ENCODE data around the gene SORCS3.

Gene SORCS3

DNA sequence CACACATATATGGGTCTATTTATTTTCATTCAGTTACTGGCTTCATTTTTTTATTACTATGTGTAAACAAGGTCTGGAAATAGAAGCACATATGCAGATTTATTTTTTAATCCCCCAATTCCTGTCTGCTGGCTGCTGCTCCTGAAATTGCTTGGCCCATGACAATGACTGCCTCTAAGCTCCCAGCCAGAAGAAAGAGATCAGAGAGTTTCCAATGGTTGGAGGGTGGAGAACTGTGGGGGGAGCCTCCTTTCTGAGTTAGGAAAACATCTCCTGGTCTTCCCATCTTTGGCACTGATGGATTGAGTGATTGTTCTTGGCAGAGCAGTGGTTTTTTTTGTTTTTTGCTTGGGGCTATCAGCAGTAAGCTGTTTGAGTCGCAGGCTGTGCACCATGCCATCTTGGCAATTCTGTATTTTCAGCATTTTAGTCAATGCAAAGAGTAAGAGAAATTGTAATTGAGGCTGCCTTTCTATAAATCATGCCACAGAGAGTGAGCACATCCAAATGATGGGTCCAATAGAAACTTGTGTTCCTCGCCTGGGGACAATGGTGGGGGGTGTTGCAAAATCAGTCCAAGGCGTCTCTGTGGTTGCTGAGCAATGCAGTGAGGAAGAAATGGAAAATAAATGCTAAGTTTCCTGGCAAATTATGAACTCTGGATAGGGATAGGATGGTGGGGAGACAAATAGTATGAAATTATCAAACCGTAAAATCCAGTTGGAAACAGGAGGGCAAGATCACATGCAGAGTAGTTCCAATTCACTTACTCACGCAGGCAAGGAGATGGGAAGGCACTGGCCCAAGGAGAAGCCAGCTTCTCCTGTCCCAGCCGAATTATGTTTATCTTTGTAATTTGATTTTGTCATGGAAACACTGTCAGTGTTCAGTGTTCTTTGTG, 382.4 kb downstream of the SORCS3 start:
- DNase-seq (ENCODE audit: low read depth): no peak

DNA sequence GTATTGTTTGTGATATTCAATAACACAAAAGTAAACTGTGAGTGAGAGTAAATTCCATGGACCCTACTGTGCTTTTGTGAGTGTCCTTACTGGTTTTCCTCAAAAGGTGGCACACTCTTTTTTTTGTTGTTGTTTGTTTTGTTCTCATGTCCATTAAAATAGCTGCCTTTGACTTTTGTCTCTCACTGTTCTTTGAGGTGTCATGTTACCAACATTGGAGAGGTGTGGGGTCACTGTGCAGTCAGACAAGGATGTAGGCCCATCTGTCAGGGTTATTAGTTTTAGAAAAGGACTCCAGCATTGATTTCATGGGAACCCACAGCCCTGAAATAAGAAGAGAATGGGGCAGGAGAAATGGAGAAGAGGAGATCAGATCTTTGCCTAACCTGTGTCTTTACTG, 383.1 kb downstream of the SORCS3 start:
- DNase-seq (ENCODE audit: low read depth): no peak

DNA sequence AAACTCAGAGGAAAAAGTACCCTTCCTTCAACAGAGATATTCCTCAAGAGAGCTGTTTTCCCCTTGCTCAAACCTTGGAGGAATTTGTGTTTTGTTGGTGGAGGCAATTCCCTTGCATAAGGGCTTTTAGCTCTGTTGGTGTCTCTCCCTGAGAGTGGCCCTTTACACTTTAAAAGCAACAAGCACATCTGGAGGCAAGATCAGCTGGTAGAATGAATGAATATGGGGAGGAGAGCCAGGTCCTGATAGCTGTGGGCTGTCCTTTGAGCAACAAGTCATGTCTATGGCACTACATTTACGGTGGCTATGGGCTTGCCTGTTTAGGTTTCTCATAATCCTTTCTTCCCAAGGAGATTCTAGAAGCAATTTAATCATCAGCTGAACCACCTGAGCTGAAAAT, 384.0 kb downstream of the SORCS3 start:
- no peak for DNase-seq (ENCODE audit: low read depth)

DNA sequence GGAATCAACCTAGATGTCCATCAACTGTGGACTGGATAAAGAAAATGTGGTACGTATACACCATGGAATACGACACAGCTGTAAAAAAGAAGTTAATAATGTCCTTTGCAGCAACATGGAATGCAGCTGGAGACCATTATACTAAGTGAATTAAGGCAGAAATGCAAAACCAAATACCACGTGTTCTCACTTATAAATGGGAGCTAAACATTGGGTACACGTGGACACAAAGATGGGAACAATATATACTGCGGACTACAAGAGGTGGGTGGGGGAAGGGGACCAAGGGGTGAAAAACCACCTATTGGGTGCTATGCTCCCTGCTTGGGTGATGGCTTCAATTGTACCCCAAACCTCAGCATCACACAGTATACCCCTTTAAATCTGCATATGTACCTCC, 385.5 kb downstream of the SORCS3 start:
- no peak for DNase-seq (ENCODE audit: low read depth)

DNA sequence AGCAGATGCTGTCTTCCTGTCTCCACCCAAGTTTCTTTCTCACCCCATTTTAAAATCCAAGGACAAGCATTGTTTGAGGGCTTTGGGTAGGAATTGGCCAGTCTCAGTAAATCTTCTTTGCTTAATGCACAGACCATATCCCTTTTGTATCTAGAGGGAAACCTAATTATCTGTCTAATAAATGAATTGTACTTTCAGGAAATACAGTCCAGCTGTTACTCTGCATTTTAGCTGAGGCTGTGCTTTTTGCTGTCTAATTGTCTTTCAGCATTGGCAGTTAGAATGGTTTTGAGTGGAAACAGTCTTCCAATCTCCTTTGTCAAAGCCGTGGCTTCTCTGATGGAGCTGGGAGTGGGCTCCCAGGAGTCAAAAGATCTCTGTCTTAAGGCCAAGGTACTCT, 388.2 kb downstream of the SORCS3 start:
- no peak for DNase-seq (ENCODE audit: low read depth)

DNA sequence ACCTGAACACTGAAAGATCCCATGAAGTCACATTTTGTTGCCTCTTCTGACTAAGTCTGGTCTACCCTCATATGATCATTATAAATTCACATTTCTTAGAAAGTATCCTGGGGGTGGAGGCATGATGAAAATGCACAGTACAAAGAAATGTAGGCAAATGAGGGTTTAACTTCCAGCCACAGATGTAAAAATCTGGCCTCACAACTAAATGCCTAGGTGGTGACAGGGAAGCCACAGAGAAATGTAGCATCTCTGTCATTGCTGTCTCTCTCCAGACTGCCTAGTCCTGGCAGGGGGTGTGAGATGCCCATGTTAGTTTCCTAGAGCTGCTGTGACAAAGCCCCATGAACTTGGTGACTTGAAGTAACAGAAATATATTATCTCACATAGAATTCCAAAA, 395.9 kb downstream of the SORCS3 start:
- no peak for DNase-seq (ENCODE audit: low read depth)

DNA sequence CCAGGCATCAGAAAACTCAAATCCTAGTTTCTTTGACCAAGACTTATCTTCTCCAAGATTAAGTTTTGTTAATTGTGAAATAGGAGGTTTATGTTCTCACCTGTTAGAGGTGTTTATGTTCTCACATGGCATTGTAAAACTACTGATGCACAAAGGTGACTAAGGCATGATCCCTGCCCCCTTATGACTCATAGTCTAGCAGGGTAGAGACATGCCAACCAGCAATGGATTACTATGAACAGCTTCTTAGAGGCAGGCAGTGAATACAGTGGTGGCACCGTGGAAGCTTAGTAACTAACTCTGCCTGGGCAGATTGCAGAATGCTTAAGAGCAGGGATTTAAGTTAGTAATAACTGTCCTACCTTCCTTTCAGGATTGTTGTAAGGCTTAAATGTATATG, 400.9 kb downstream of the SORCS3 start:
- no peak for DNase-seq (ENCODE audit: low read depth)

DNA sequence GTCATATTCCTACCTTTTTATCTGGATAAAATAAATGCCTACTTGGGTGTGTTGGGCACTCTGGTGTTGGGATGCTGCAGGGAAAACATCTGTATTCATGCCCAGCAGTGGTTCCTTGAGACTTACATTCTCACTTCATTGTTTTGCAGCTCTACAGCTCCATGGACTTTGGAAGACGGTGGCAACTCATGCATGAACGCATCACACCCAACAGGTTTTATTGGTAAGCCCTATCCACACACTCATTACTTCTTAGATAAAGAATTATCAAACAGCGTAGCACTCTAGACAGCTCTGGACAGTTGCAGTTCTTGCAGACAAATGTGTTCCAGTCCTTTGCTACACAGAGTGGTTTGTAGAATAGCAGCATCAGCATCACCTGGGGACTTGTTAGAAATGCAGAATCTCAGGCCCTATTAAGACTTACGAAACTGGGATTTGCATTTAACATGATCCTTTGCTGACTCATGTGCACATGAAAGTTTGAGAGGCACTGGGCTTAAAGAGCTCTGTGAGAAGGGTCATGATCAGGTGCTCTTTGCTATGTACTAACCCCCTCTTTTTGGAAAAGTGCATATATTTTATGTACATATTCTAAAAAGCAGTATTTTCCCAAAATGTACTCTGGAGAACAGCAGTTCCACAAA, 401.9 kb downstream of the SORCS3 start:
- no peak for DNase-seq (ENCODE audit: low read depth)

DNA sequence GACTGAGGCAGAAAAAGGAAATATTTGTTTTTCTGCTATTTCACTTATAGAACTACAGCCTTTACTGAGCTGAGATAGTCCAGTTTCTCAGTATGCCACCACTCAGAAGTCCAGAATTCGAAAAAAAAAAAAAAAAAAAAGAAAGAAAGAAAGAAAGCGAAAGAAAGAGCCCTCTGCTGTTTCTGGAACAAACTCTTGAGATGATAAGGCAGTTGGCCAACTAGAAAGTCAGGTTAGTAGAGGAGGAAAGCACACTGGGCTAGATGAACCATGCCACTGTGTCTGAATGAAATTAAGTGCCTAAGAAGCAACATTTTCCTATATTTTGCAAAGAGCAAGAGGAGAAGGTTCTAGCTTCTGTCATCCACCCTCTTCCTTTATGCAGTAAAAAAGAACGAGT, 403.8 kb downstream of the SORCS3 start:
- DNase-seq (ENCODE audit: low read depth): no peak

DNA sequence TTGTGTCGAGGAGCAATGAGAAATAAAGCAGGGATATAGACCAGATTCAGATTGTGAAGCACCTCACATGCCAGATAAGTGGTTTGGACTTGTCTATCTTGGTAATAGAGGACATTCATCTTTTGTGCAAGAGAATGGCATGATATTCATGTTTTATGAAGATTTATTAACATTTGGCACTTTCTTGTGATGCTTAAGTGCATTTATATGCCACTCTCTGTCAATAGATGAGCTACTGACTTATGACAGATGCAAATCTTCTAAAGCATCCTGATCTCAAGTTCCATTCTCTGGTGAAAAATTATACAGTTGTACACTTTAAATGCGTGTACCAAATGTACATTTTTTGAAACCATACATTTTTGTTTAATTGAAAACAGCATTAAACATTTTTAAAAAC, 415.3 kb downstream of the SORCS3 start:
- DNase-seq (ENCODE audit: low read depth): no peak

DNA sequence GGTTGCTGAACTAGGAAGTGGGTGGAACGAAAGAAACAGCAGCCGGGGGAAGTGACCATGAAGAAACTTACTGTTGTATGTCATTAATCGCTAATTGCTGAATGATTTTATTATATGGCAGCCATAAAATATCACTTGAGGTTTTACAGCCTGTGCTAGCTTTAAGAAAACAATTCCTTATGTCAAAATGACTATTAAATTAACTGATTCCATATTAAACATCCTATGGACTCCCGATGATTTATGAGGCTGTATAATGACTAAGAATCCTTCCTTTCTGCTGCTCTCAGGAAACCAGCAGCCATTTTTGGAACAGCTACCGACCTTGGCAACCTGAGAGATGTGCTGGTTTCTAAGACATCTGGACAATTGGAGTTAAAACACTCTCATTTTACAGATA, 421.9 kb downstream of the SORCS3 start:
- no peak for DNase-seq (ENCODE audit: low read depth)

DNA sequence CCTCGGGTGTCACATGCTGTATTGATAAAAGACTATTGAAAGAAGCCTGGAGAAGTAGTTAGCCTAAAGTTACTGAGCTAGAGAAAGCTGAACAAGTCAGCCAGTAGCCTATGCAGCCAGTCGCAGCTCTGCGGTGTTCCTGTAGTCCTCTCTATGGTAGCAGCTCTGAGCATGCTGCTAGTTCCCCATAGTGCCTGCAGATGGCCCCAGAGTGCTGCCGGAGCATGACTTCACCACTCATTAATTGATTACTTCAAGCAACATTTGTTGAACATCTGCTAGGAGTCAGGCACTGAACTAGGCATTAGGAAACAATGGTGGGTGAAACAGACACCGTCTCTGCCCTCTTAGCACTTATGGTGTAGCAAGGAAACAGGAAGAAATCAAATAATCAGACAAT, 422.7 kb downstream of the SORCS3 start:
- no peak for DNase-seq (ENCODE audit: low read depth)

DNA sequence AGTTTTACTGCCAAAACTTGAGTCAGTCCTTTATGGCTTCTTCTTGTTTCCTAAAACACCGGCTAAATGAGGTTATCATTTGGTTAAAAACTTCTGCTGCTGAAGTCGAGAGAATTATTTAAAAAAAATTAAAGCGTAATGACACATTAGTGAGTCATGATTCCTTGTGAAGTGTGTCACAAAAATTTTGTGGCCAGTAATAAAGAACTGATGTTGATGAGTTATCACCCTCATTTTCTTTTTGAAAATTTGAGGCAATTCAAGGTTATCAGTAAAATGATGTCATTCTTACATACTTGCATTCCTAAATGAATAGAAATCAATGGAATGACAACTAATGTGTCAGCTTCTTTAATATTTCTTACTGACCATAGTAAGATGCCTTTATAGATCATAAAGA, 427.4 kb downstream of the SORCS3 start:
- DNase-seq (ENCODE audit: low read depth): no peak

DNA sequence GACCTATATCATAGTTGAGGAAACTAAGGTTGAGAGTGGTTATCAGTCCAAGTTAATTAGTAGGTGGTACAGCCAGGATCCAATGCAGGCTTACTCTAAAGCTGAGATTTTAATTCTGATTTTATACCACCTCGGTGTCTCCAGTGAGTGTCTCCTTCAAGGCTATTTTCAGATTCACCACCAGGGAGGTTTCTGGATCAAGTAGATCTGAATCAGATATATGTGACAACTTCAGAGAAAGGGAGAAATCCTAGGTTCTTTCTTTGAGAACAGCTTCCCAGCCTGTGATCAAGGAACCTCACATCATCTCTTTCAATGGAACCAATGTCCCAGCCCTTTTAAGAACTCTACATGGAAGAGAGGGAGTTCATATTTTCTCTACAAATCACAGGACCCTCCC, 429.2 kb downstream of the SORCS3 start:
- DNase-seq (ENCODE audit: low read depth): no peak

DNA sequence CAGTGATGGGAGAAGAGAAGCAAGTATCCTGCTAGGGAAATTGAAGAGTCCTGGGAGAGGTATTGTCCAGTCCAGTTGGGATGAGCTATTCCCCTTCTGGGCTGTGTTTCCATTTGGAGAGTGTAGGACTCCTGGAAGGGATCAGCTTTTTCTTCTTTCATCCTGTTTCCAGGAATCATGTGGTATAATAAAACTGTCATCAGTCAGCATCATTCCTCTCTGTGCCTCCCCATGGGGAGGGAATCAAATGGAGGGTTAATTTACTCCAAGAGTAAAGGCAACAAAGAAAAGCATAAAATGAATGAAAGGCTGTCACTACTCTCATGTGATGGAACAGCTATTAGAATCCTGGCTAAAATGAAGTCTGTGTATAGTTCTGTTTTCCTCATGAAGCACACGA, 429.9 kb downstream of the SORCS3 start:
- no peak for DNase-seq (ENCODE audit: low read depth)

DNA sequence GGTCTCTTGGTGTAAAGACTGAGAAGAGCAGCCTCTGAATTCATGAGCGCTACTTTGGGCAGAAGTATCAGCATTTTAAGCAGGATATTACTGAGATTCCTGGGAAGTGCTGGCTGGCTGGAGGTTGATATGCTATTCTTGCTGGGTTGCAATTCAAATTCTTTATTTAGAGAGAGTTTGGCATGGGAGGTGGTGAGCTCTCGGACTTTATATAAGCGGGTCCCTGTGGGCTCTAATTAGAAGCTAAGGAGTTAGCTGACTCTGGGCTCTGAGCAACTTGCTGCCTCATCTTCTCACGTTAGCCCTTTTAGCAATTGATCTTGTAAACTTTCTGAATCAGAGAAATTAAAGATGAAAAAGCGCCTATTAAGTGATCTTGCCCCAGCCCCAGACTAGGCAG, 430.9 kb downstream of the SORCS3 start:
- DNase-seq (ENCODE audit: low read depth): no peak

DNA sequence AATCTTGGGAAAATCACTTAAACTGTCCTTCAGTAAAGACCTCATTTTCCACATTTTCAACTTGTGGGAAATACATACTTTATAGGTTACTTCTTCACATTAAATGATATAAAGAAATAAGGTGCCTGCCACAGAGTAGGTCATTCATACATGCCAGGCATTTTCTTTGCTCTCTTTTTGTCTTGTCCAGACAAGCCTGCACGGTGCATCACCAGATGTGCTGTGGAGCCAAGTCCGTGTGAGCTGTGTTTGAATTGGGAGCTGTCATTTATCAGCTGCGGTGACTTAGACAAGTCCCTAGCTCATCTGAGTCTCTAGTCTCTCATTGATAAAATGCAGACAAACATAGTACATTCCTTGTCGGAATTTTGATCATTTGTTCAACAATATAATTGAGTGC, 432.9 kb downstream of the SORCS3 start:
- DNase-seq (ENCODE audit: low read depth): no peak

DNA sequence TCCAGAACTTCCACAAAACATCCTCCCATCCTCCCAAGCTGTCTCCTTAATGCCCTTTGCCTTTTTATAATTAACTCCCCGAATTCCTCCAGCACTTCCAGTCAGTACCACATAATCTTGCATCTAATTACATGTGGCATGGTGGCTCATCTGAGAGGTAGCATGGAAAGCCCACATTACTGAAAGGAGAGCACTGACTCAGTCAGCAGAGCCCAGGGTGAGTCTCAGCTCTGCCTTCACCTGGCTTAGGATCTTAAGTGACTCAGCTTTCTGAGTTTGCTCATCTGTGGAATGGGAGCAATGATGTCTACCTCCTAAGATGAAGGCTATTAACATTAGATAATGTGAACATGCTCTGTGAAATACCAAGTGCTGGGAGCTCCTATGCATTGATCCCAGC, 433.9 kb downstream of the SORCS3 start:
- DNase-seq (ENCODE audit: low read depth): no peak

DNA sequence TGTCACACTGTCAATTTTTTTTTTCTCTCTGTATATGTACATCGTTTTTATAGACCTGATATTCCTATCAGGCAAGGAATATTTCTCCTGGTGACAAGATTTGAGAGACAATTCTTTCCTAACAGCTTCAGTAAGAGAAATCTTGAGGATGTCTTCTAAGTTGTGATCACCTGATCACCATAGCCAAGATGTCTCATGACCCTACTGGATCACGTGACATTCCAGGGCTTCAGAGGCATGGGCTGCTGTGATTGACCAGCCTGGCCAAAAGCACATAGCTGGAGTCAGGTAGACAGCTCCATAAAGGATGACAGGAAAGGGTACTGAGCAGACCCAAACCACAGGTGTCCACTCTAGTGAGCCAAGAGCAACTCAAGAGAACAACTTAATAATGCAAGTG, 444.9 kb downstream of the SORCS3 start:
- no peak for DNase-seq (ENCODE audit: low read depth)

DNA sequence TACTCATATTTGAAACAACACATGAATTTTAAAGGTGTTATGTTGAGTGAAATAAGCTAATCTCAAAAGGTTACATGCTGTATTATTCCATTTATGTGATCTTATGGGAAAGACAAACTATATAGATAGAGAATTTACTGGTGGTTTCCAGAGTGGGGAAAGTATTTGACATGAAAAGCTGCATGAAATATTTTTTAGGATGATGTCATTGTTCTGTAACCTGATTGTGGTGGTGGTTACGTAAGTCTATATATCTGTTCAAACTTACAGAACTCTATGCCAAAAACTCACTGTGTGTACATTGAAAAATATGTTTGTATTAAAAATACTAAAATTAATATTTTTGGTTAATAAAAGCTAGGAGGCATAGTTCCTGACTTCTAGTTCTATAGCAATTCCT, 453.0 kb downstream of the SORCS3 start:
- DNase-seq (ENCODE audit: low read depth): no peak

DNA sequence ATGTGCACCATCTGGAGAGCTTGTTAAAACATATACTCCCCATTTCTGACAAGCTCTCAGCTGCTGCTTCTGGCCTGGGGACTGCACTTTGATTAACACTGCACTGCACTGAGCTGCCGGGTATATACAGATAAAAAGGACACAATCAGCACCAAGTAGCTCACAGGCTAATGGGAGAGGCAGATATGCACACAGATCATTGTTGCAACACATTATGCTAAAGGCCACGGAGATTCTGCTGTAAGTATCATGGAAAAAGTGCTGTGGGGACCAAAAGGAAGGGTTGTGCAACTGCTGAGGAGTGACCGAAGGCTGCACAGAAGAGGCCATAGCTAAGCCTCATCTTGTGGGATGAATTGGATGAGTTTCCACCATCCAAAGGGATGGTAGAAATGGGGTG, 455.2 kb downstream of the SORCS3 start:
- no peak for DNase-seq (ENCODE audit: low read depth)

DNA sequence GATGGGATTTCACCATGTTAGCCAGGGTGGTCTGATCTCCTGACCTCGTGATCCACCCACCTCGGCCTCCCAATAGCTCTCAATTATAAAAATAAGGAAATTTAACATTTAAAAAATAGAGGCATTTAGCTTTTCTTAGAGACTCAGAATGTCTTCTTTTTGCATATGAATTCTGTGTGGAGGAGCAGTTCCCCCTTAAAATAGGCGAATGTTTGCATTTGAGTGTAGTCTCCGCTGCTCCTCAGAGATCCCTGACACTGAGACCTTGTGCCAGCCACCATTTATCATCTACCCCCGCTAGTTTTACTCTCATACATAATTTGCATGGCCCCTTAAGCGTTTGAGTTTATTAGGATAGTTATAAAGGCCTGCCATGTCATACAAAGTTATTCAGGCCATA, 461.9 kb downstream of the SORCS3 start:
- no peak for DNase-seq (ENCODE audit: low read depth)

DNA sequence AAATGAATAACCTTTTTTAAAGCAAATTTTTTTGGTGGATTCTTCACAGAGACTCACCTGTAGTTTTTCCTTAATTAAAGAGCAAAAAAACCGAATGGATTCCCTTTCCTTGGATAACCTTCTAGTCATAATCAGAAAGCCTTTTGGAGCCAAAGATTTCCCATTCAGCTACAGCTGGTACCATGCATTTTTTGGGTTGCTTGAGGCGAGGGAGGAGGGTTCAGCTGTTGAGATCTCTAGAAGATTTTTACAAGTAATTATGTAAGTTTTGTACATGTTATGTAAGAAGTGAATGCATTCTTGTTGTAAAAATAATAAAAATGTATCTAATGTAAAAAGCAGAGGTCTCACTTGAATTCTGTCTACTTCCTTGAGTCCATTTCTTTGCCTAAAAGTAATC, 463.2 kb downstream of the SORCS3 start:
- DNase-seq (ENCODE audit: low read depth): no peak

DNA sequence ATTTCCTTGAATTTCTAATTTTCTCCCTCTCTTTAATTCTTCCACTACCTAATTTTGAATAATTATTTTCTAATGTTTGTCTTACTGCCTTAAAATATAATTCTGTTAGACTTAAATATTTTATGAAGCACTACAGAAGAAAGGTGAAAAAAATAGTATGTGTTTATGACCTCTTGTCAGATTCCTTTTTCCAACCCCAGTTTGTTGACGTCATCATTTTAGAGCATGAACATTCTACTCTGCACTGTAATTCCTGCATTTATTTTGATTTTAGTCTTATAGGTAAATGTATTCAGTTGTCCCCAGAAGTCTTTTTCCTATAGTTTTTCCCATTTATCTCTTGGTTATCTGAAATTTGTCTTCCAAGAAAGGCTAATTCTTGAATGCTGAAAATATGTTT, 468.1 kb downstream of the SORCS3 start:
- no peak for DNase-seq (ENCODE audit: low read depth)

All from stimulated activated CD4-positive, alpha-beta T cell treated with anti-CD3 and anti-CD28 coated beads, Interleukin-2, amount 100 ng/mL, for 4 hours (primary cell).